GM23338 (cell line): ENCODE measurements around the gene PVRIG. TPM values are rescaled to one million over a fixed set of nuclear protein-coding genes. Genes with fewer than 3 reads are reported as not detected.
"Not testable (repeated sequence)": the region's sequence is repeated elsewhere in the genome, so short reads cannot be mapped to it uniquely, and the experiment has no call there.

Experiments
- ATAC-seq: fragments of 200-7000 bp; cut with Tn5 transposase; 3 replicates; pipeline ENCODE4 v1.9.1; 2020
- DNase-seq: peaks from one replicate; pipeline ENCODE4 v3.0.0-alpha.2; 2015; ENCODE audit warnings: low spot score
- H2AFZ ChIP-seq: fragments of 200-600 bp; sonication (generic); 2 replicates; pipeline ENCODE4 v1.8.0; 2016; ENCODE audit warnings: antibody characterized with exemption, mild to moderate bottlenecking, moderate library complexity
- H3F3A ChIP-seq: fragments of 200-600 bp; sonication (generic); replicated peaks from 2 replicates; pipeline ENCODE4 v1.8.0; 2017; ENCODE audit warnings: antibody characterized with exemption, mixed run types, low read depth
- H3K27ac ChIP-seq: fragments of 200-600 bp; sonication (generic); 2 replicates; pipeline ENCODE4 v1.6.1; 2016; ENCODE audit warnings: low read depth
- H3K27me3 ChIP-seq: fragments of 200-600 bp; sonication (generic); 2 replicates; pipeline ENCODE4 v1.8.0; 2016; ENCODE audit warnings: mild to moderate bottlenecking, mixed run types, moderate library complexity; ENCODE audit not compliant: insufficient read depth
- H3K36me3 ChIP-seq: fragments of 200-600 bp; sonication (generic); 2 replicates; pipeline ENCODE4 v1.8.0; 2016; ENCODE audit warnings: mild to moderate bottlenecking; ENCODE audit not compliant: insufficient read depth
- H3K4me1 ChIP-seq: fragments of 200-600 bp; sonication (generic); 2 replicates; pipeline ENCODE4 v1.8.0; 2016; ENCODE audit warnings: mild to moderate bottlenecking, moderate library complexity; ENCODE audit not compliant: insufficient read depth
- H3K4me2 ChIP-seq: fragments of 200-600 bp; sonication (generic); 2 replicates; pipeline ENCODE4 v1.7.1; 2017; ENCODE audit warnings: mixed run types
- H3K4me3 ChIP-seq: fragments of 200-600 bp; sonication (generic); 2 replicates; pipeline ENCODE4 v1.6.1; 2016; ENCODE audit warnings: mixed run types
- H3K79me2 ChIP-seq: fragments of 200-600 bp; sonication (generic); replicated peaks from 2 replicates; pipeline ENCODE4 v1.8.0; 2017; ENCODE audit warnings: mild to moderate bottlenecking; ENCODE audit not compliant: insufficient read depth
- H3K9me2 ChIP-seq: fragments of 200-600 bp; sonication (generic); 2 replicates; pipeline ENCODE4 v1.8.0; 2017; ENCODE audit not compliant: insufficient read depth
- H4K20me1 ChIP-seq: fragments of 200-600 bp; sonication (generic); replicated peaks from 2 replicates; pipeline ENCODE4 v1.8.0; 2017; ENCODE audit warnings: mild to moderate bottlenecking; ENCODE audit not compliant: insufficient read depth
- H3K27ac Mint-ChIP-seq: 2 replicates; pipeline ENCODE4 v1.8.0; 2020; ENCODE audit warnings: inconsistent platforms, mild to moderate bottlenecking, moderate library complexity, mixed read lengths
- H3K27me3 Mint-ChIP-seq: 3 replicates; pipeline ENCODE4 v1.8.0; 2022; ENCODE audit warnings: low read depth, mild to moderate bottlenecking, moderate library complexity, mixed read lengths, inconsistent platforms; ENCODE audit not compliant: insufficient read depth, poor library complexity
- H3K36me3 Mint-ChIP-seq: 3 replicates; pipeline ENCODE4 v1.8.0; 2021; ENCODE audit warnings: low read depth, mild to moderate bottlenecking, inconsistent platforms, moderate library complexity, mixed read lengths
- H3K4me1 Mint-ChIP-seq: 3 replicates; pipeline ENCODE4 v1.8.0; 2020; ENCODE audit warnings: mild to moderate bottlenecking, inconsistent platforms, mixed read lengths
- H3K4me3 Mint-ChIP-seq: 3 replicates; pipeline ENCODE4 v1.8.0; 2021; ENCODE audit warnings: moderate library complexity, mild to moderate bottlenecking, inconsistent platforms, mixed read lengths
- H3K9me3 Mint-ChIP-seq: 3 replicates; pipeline ENCODE4 v1.8.0; 2020; ENCODE audit warnings: moderate library complexity, mild to moderate bottlenecking, inconsistent platforms, mixed read lengths
- EZH2phosphoT487 ChIP-seq: fragments of 200-600 bp; sonication (generic); IDR thresholded peaks from one replicate; pipeline ENCODE4 v1.8.1; 2018; ENCODE audit warnings: antibody characterized with exemption; ENCODE audit not compliant: unreplicated experiment
- POLR2AphosphoS5 ChIP-seq: IDR thresholded peaks from 2 replicates; pipeline ENCODE4 v1.6.1; 2016; ENCODE audit warnings: antibody characterized with exemption, low read depth
- STAT1 ChIP-seq: IDR thresholded peaks from one replicate; pipeline ENCODE4 v1.6.1; 2016; ENCODE audit warnings: antibody characterized with exemption; ENCODE audit not compliant: unreplicated experiment
- ZNF331 ChIP-seq: fragments of 250-450 bp; sonication (Bioruptor Pico); IDR thresholded peaks from 2 replicates; pipeline ENCODE4 v1.5.0; 2020; ENCODE audit warnings: low read depth, mild to moderate bottlenecking, moderate library complexity
- polyA plus RNA-seq: library from polyadenylated mRNA; unstranded; fragments of >200 nt; fragmentation: Nextera tagmentation; extraction: Ambion mirVana; gene quantifications from 2 replicates; pipeline ENCODE4 v1.2.1, GENCODE V29; 2016
- total RNA-seq: library from RNA; depleted of rRNA; stranded (reverse); fragments of >200 nt; shearing (Covaris generic); gene quantifications from 2 replicates; pipeline ENCODE4 v1.2.3, GENCODE V29; 2014

The PVRIG gene
- total and polyA plus RNA-seq, 2 experiments from 2014 or later, result 1.1 TPM; not detected in 1

DNA sequence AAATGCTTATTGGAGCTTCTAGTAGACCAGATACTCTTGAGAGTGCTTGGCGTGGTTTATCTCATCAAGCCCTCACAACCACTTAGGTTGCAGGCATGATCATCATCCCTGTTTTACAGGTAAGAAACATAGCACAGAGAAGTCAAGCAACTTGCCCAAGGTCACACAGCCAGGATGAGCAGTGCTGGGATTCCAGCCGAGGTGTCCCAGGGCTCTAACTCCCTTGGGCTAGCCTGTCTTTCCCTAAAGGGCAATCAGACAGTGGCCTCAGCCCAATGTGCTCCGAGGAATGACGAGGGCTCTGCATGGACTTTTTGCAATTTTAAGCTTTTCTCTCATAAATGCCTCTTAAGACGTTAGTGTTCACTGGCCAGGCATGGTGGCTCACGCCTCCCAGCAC, 47.9 kb downstream of the PVRIG start:
- peaks cover 10% of the 10 kb centered on the region; the same call in 1 of the 2 replicates for H3K4me1 ChIP-seq
- no peak overlapping the region for H3K4me3 Mint-ChIP-seq
- ATAC-seq, result no peak
- peaks cover 4% of the 10 kb centered on the region; the same call in 1 of the 3 replicates for H3K36me3 Mint-ChIP-seq
- peaks cover 14% of the 10 kb centered on the region for H4K20me1 ChIP-seq
- H3K9me3 Mint-ChIP-seq, result no peaks in the 10 kb centered on the region; the same call in 2 of the 3 replicates
- no peak overlapping the region for H3K4me3 ChIP-seq
- no peak for TF ChIP-seq ZNF331 (CRISPR knock-in tag)
- TF ChIP-seq EZH2phosphoT487, result no peak
- no peak for TF ChIP-seq STAT1
- TF ChIP-seq POLR2AphosphoS5, result no peak
- H3K4me2 ChIP-seq, result no peak overlapping the region
- peaks cover 16% of the 10 kb centered on the region for H3K27me3 Mint-ChIP-seq
- H3K27ac Mint-ChIP-seq, result no peak overlapping the region
- H3K27ac ChIP-seq, result no peak overlapping the region
- no peak for DNase-seq
- peaks cover 55% of the 10 kb centered on the region for H3K79me2 ChIP-seq
- peaks cover 35% of the 10 kb centered on the region for H3K4me1 Mint-ChIP-seq
- 0 out of 2 replicates have a peak, but pooled peaks cover 10% of the 10 kb centered on the region for H3F3A ChIP-seq
- no peaks in the 10 kb centered on the region for H3K27me3 ChIP-seq
- no peak overlapping the region for H2AFZ ChIP-seq
- no peaks in the 10 kb centered on the region for H3K9me2 ChIP-seq
- H3K36me3 ChIP-seq, result no peaks in the 10 kb centered on the region

DNA sequence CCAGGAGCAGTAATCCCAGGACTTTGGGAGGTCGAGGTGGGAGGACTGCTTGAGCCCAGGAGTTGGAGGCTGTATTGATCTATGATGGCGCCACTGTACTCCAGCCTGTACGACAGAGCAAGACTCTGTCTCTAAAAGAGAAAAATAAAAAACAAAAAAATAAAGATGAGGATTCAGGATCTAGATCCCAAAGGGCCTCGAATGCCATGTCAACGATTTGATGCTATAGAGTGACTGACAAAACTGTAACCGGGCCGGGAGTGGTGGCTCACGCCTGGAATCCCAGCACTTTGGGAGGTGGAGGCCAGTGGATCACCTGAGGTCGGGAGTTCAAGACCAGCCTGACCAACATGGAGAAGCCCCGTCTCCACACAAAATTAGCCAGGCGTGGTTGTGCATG, 49.1 kb downstream of the PVRIG start:
- not testable (repeated sequence) for H3K4me3 ChIP-seq, H3K9me2 ChIP-seq, H3K36me3 Mint-ChIP-seq, H3K27ac Mint-ChIP-seq, ATAC-seq, H3K27ac ChIP-seq, H2AFZ ChIP-seq, H3K4me2 ChIP-seq, H3K9me3 Mint-ChIP-seq, H3K4me3 Mint-ChIP-seq, H3K27me3 ChIP-seq, H3K36me3 ChIP-seq, DNase-seq
- Mint-ChIP-seq H3K4me1 (peaks cover 39% of the 10 kb centered on the region), H3K27me3 (peaks cover 15% of the 10 kb centered on the region)
- H3F3A ChIP-seq, result peaks cover 15% of the 10 kb centered on the region; the same call in 1 of the 2 replicates
- peaks cover 50% of the 10 kb centered on the region for H3K79me2 ChIP-seq
- peaks cover 10% of the 10 kb centered on the region; the same call in 1 of the 2 replicates for H3K4me1 ChIP-seq
- peaks cover 14% of the 10 kb centered on the region for H4K20me1 ChIP-seq

DNA sequence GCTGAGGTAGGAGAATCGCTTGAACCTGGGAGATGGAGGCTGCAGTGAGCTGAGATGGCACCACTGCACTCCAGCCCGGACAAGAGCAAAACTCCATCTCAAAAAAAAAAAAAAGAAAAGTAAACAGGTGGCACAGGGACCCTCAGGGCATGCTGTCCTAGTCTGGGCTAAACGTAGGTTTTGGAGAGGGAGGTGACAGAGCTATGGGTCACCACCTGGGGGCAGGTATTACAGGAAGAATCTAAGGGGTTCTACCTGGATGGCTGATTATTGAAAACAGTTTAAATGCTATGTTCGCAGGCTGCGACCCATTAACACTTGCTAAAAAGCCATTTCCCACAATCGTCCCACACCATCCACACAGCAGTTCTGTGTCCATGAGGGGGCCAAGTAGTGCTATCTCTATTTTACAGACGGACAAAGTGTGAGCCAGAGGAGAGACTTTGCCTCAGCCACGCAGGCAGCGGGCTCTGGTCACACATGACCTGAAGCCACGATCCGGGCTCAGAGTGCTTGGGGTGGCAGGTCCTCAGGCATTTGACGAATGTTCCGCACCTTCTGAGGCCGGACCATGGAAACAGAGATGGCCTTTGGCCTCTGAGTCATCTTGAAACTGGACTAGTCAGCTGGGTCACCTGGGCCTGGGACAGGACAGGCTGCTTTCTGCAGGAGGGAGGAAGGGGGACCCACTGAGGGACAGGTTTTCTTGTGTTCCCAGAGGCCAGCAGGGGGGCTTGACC, 49.7 kb downstream of the PVRIG start:
- H3K27me3 Mint-ChIP-seq, result peaks cover 15% of the 10 kb centered on the region
- H3K36me3 ChIP-seq, H3K27ac Mint-ChIP-seq, H2AFZ ChIP-seq, H3K27ac ChIP-seq, H3K9me3 Mint-ChIP-seq, ATAC-seq, H3K9me2 ChIP-seq, H3K27me3 ChIP-seq, H3K4me3 ChIP-seq, H3K36me3 Mint-ChIP-seq: not testable (repeated sequence)
- peaks cover 15% of the 10 kb centered on the region; the same call in 1 of the 2 replicates for H3F3A ChIP-seq
- H3K4me2 ChIP-seq, result peak overlapping the region; percentile 85
- H3K4me3 Mint-ChIP-seq, result peak overlapping the region; percentile 37
- peak; percentile 32 for DNase-seq
- H3K4me1 Mint-ChIP-seq, result peaks cover 39% of the 10 kb centered on the region
- H4K20me1 ChIP-seq, result peaks cover 14% of the 10 kb centered on the region
- H3K4me1 ChIP-seq, result peaks cover 10% of the 10 kb centered on the region; the same call in 1 of the 2 replicates
- H3K79me2 ChIP-seq, result peaks cover 48% of the 10 kb centered on the region

DNA sequence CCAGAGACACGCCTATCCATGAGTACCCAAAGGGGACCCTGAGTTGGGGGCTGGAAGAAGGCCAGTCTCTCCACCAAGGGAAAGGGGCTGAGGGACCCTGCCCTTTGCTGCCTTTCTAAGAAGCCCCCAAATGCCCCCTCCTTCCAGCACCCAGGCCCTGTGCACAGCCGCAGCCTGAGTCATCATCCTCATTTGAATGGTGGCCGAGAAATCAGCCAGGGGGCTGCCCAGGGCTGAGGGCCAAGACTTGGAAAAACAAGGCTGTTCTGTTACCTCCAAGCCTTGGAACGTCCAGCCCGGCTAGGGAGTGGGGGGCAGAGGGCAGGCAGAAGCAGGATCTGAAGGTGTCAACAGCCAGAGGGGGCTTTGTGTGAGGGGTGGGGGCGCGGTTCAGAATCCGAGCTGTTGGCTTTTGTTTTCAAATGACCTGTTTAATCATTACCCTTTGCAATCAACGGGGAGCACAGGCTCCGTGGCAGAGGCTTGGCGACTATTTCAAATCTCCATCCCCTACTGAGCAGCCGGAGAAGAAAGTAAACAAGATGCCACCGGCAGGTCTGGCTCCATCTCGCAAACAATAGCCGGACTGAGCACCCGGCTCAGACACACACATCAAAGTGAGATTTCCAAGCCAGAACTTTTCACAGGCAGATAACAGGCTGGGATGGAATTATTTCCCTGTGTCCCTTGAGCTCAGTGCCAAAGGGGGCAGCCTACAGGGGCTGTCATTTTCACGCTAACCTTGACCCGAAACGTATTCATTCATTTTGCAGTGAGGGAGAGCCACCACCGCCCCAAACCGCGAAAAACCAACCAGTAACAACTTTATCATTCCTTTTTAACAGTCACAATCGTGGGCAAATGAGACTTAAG, 50.5 kb downstream of the PVRIG start:
- Histone ChIP-seq H3F3A (peaks cover 15% of the 10 kb centered on the region; the same call in 1 of the 2 replicates), H3K79me2 (peaks cover 44% of the 10 kb centered on the region), H3K4me2 (peak overlapping the region; percentile 85), H3K4me3 (peak overlapping the region; percentile 76), H3K4me1 (peaks cover 10% of the 10 kb centered on the region; the same call in 1 of the 2 replicates)
- H3K4me3 Mint-ChIP-seq, result peak overlapping the region; percentile 86
- not testable (repeated sequence) for H3K36me3 ChIP-seq, H2AFZ ChIP-seq, H3K9me2 ChIP-seq, H3K27me3 ChIP-seq, H3K36me3 Mint-ChIP-seq, H4K20me1 ChIP-seq, H3K9me3 Mint-ChIP-seq, H3K27ac ChIP-seq
- DNase-seq (peak; percentile 22), ATAC-seq (peak; percentile 17)
- H3K27me3 Mint-ChIP-seq, result peaks cover 17% of the 10 kb centered on the region
- H3K27ac Mint-ChIP-seq, result peak overlapping the region; percentile 50; the same call in 1 of the 2 replicates
- H3K4me1 Mint-ChIP-seq, result peaks cover 39% of the 10 kb centered on the region
